PFSK-1 (cell line): Measurements from ENCODE around the gene DNAAF3.

ENCODE experiments used
- FOXP2 ChIP-seq: optimal IDR thresholded peaks from 2 replicates; pipeline ENCODE3; 2011; ENCODE audit warnings: borderline replicate concordance, control low read depth, inconsistent platforms; ENCODE audit not compliant: insufficient read depth; ENCODE audit errors: extremely low read length, extremely low read depth
- POLR2AphosphoS5 ChIP-seq: IDR thresholded peaks from 2 replicates; pipeline ENCODE4 v1.6.1; 2012; ENCODE audit warnings: low read depth, mild to moderate bottlenecking, control low read depth, low read length, moderate library complexity
- REST ChIP-seq, 2 experiments: IDR thresholded peaks; 2 replicates each; pipeline versions ENCODE4 v1.6.1 to v1.8.0; 2011 to 2012; ENCODE audit warnings: low read depth in 2 of 2, low read length in 2 of 2, control low read depth in 1 of 2, inconsistent platforms in 1 of 2, mild to moderate bottlenecking in 1 of 2, moderate library complexity in 1 of 2; ENCODE audit not compliant: insufficient read depth in 1 of 2
- SIN3A ChIP-seq: IDR thresholded peaks from 2 replicates; pipeline ENCODE4 v1.6.1; 2012; ENCODE audit warnings: mild to moderate bottlenecking, low read length, moderate library complexity, borderline replicate concordance; ENCODE audit not compliant: insufficient read depth
- TAF1 ChIP-seq: IDR thresholded peaks from 2 replicates; pipeline ENCODE4 v1.6.1; 2012; ENCODE audit warnings: low read length, control low read depth, borderline replicate concordance; ENCODE audit not compliant: insufficient read depth

Gene DNAAF3

GRCh38 chr19:55133639-55134444, 32.6 kb downstream of the DNAAF3 start:
- TF ChIP-seq FOXP2: no peak
- TF ChIP-seq TAF1: no peak
- no peak for TF ChIP-seq REST (IDR thresholded peaks at IDR 0.05; ENCODE audit: insufficient read depth in 1 of 2, low read depth in 2 of 2, low read length in 2 of 2)
- no peak for TF ChIP-seq SIN3A

GRCh38 chr19:55132453-55133129, 33.8 kb downstream of the DNAAF3 start:
- no peak for TF ChIP-seq REST (IDR thresholded peaks at IDR 0.05; ENCODE audit: insufficient read depth in 1 of 2, low read depth in 2 of 2, low read length in 2 of 2)
- no peak for TF ChIP-seq SIN3A
- no peak for TF ChIP-seq TAF1
- no peak for TF ChIP-seq POLR2AphosphoS5
- no peak for TF ChIP-seq FOXP2

GRCh38 chr19:55131421-55131820, 35.0 kb downstream of the DNAAF3 start:
- TF ChIP-seq REST (IDR thresholded peaks at IDR 0.05; ENCODE audit: insufficient read depth in 1 of 2, low read depth in 2 of 2, low read length in 2 of 2) (no peak), SIN3A (no peak), FOXP2 (no peak), POLR2AphosphoS5 (no peak), TAF1 (no peak)

GRCh38 chr19:55119053-55119452, 47.4 kb downstream of the DNAAF3 start:
- no peak for TF ChIP-seq POLR2AphosphoS5
- TF ChIP-seq SIN3A: no peak
- TF ChIP-seq REST (IDR thresholded peaks at IDR 0.05; ENCODE audit: insufficient read depth in 1 of 2, low read depth in 2 of 2, low read length in 2 of 2): no peak
- TF ChIP-seq FOXP2: no peak
- TF ChIP-seq TAF1: no peak
